ENCODE measurements around the gene SPRED1. TPM values are rescaled to one million over a fixed set of nuclear protein-coding genes. Genes with fewer than 3 reads are reported as not detected.

The SPRED1 gene
- total and polyA plus RNA-seq, 2 donors (not counting 1 experiment from before 2014, with no cell fraction given): 0.09 to 2.1 TPM

GRCh38 chr15:38344351-38344750 lies 91.7 kb downstream of the SPRED1 start:
- ChIA-PET CTCF (interaction anchor here (0.5 to 1.4 kb wide), 3 partner anchors 145 to 343 kb away, joined by 3 to 5 read pairs (median 3); no protein-coding TSS in a partner anchor), POLR2A (no interaction called here)
- intact Hi-C loops (cut with micrococcal nuclease): no loop called here
- H3K27ac ChIP-seq (ENCODE audit: low read length in 2 of 2): no peak overlapping the region
- no peak for TF ChIP-seq EZH2 (IDR thresholded peaks at IDR 0.05; ENCODE audit: borderline replicate concordance, insufficient read depth, low read depth, low read length, poor library complexity, severe bottlenecking)
- TF ChIP-seq, protein P1, sequence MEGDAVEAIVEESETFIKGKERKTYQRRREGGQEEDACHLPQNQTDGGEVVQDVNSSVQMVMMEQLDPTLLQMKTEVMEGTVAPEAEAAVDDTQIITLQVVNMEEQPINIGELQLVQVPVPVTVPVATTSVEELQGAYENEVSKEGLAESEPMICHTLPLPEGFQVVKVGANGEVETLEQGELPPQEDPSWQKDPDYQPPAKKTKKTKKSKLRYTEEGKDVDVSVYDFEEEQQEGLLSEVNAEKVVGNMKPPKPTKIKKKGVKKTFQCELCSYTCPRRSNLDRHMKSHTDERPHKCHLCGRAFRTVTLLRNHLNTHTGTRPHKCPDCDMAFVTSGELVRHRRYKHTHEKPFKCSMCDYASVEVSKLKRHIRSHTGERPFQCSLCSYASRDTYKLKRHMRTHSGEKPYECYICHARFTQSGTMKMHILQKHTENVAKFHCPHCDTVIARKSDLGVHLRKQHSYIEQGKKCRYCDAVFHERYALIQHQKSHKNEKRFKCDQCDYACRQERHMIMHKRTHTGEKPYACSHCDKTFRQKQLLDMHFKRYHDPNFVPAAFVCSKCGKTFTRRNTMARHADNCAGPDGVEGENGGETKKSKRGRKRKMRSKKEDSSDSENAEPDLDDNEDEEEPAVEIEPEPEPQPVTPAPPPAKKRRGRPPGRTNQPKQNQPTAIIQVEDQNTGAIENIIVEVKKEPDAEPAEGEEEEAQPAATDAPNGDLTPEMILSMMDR (IDR thresholded peaks at IDR 0.05): no peak
- no peak overlapping the region for H3K9ac ChIP-seq (ENCODE audit: low read length)
- ATAC-seq (ENCODE audit: low read depth): no peak
- Mint-ChIP-seq H3K4me3 (no peak overlapping the region), H3K27me3 (no peaks in the 10 kb centered on the region), H3K9me3 (ENCODE audit: insufficient read depth) (no peaks in the 10 kb centered on the region), H3K4me1 (no peaks in the 10 kb centered on the region), H3K27ac (no peak overlapping the region)
- H3K4me1 ChIP-seq (ENCODE audit: control insufficient read depth in 2 of 2, insufficient read depth in 2 of 2, low read length in 2 of 2): no peaks in the 10 kb centered on the region
- no peaks in the 10 kb centered on the region for H3K79me2 ChIP-seq (ENCODE audit: control insufficient read depth, insufficient read depth, low read length)
- no peaks in the 10 kb centered on the region for H3K27me3 ChIP-seq (replicated peaks in 1 of 4; ENCODE audit: control extremely low read depth in 1 of 4, control insufficient read depth in 3 of 4, insufficient read depth in 4 of 4, low read length in 3 of 4)
- H4K20me1 ChIP-seq (ENCODE audit: control insufficient read depth, insufficient read depth, low read length, poor library complexity, severe bottlenecking): no peaks in the 10 kb centered on the region
- H3K36me3 ChIP-seq (replicated peaks in 1 of 2; ENCODE audit: control extremely low read depth in 1 of 2, control insufficient read depth in 1 of 2, extremely low read depth in 1 of 2, insufficient read depth in 2 of 2, low read length in 1 of 2): no peaks in the 10 kb centered on the region
- H3K4me2 ChIP-seq (replicated peaks; ENCODE audit: low read depth, low read length, poor library complexity, severe bottlenecking): no peak overlapping the region
- no peaks in the 10 kb centered on the region for H3K9me3 ChIP-seq (ENCODE audit: control extremely low read depth in 1 of 3, control insufficient read depth in 2 of 3, insufficient read depth in 1 of 3, low read length in 2 of 3)
- no peak overlapping the region for H2AFZ ChIP-seq (ENCODE audit: insufficient read depth, low read depth, low read length, poor library complexity, severe bottlenecking)
- no peak overlapping the region for H3K4me3 ChIP-seq (ENCODE audit: control extremely low read depth in 1 of 5, extremely low read depth in 1 of 5, insufficient read depth in 1 of 5, low read depth in 2 of 5, low read length in 4 of 5)
- no CpG with 5 or more reads among the region's 2 CpGs for WGBS (ENCODE audit: insufficient coverage)
- DNase-seq: no peak

- H3K27me3 Mint-ChIP-seq: no peaks in the 10 kb centered on the region
- Histone ChIP-seq H4K20me1 (ENCODE audit: control insufficient read depth, insufficient read depth, low read length, poor library complexity, severe bottlenecking) (no peaks in the 10 kb centered on the region), H3K4me2 (replicated peaks; ENCODE audit: low read depth, low read length, poor library complexity, severe bottlenecking) (no peak overlapping the region), H3K79me2 (ENCODE audit: control insufficient read depth, insufficient read depth, low read length) (no peaks in the 10 kb centered on the region), H3K36me3 (replicated peaks in 1 of 2; ENCODE audit: control extremely low read depth in 1 of 2, control insufficient read depth in 1 of 2, extremely low read depth in 1 of 2, insufficient read depth in 2 of 2, low read length in 1 of 2) (peaks cover 0 to 1% of the 10 kb centered on the region in 2 experiments), H3K27ac (ENCODE audit: low read length in 2 of 2) (no peak overlapping the region), H3K9me3 (ENCODE audit: control extremely low read depth in 1 of 3, control insufficient read depth in 2 of 3, insufficient read depth in 1 of 3, low read length in 2 of 3) (no peaks in the 10 kb centered on the region), H3K4me1 (ENCODE audit: control insufficient read depth in 2 of 2, insufficient read depth in 2 of 2, low read length in 2 of 2) (no peaks in the 10 kb centered on the region), H3K4me3 (ENCODE audit: control extremely low read depth in 1 of 5, extremely low read depth in 1 of 5, insufficient read depth in 1 of 5, low read depth in 2 of 5, low read length in 4 of 5) (no peak overlapping the region), H2AFZ (ENCODE audit: insufficient read depth, low read depth, low read length, poor library complexity, severe bottlenecking) (no peak overlapping the region), H3K27me3 (replicated peaks in 1 of 4; ENCODE audit: control extremely low read depth in 1 of 4, control insufficient read depth in 3 of 4, insufficient read depth in 4 of 4, low read length in 3 of 4) (no peaks in the 10 kb centered on the region), H3K9ac (ENCODE audit: low read length) (no peak overlapping the region)
- ChIA-PET CTCF (interaction anchor here (0.8 to 1.5 kb wide), 2 partner anchors 344 to 353 kb away, joined by 3 read pairs; no protein-coding TSS in a partner anchor), POLR2A (no interaction called here)
- TF ChIP-seq, protein P1 (IDR thresholded peaks at IDR 0.05): no peak
- TF ChIP-seq EZH2 (IDR thresholded peaks at IDR 0.05; ENCODE audit: borderline replicate concordance, insufficient read depth, low read depth, low read length, poor library complexity, severe bottlenecking): no peak
- ATAC-seq (ENCODE audit: low read depth): no peak
- no peak overlapping the region for H3K27ac Mint-ChIP-seq
- no peaks in the 10 kb centered on the region for H3K4me1 Mint-ChIP-seq
- no peak for DNase-seq
- no CpG with 5 or more reads among the region's 3 CpGs for WGBS (ENCODE audit: insufficient coverage)
- no peak overlapping the region for H3K4me3 Mint-ChIP-seq
- intact Hi-C loops (cut with micrococcal nuclease): no loop called here
- H3K9me3 Mint-ChIP-seq (ENCODE audit: insufficient read depth): no peaks in the 10 kb centered on the region
Measured at GRCh38 chr15:38349251-38349650, 96.6 kb downstream of the SPRED1 start.
